Stimulated activated CD4-positive, alpha-beta T cell treated with anti-CD3 and anti-CD28 coated beads, Interleukin-1b, Interleukin-23, amount 100 ng/mL, for 1 hour (primary cell): Measurements from ENCODE around the gene ANO8.
A peak's percentile ranks its signal among the peaks of the same experiment; 100 is the strongest.

ENCODE experiments used
- DNase-seq, 2 donors: peaks; one replicate each; pipeline ENCODE4 v3.0.0-alpha.2; 2020; ENCODE audit warnings: low read depth in 2 of 2

ANO8 gene

DNA sequence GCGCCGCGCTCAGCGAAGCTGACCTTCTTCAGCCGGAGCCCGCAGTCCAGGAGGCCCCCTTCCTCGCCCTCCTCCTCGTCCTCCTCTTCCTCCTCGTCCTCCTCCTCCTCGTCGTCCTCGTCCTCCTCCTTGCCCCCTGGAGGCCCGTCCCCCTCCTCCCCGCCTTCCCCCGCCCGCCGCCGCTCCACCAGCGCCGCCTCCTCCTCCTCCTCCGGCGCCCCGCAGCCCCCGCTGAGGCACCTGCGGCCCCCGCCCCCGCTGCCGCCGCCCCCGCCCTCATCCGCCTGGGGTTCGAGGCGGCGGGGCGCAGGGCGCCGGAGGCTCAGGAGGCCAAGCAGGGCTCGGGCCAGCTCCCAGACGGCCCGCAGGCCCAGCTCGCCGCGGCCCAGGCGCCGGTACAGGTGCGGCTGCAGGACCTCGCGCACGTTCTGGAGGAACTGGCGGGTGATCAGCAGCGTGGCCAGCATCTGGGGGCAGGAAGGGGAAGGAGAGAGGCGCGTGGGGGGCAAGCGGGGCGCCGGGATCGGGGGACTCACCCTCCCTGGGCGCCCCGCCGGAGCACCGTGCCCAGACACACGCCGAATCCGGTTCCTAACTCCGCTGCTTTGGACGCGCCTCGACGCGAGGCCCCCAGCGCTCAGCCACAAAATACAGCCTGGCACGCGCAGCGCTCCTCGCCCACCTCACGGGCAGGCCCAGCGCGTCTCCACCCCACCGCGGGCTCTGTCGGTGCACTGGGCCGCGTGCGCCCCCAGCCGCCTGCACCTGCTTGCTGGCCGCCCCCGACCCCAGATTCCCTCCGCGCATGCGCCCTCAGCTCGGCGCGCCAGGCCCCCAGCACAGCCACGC is 5.9 kb downstream of the ANO8 start:
- DNase-seq, result no peak

DNA sequence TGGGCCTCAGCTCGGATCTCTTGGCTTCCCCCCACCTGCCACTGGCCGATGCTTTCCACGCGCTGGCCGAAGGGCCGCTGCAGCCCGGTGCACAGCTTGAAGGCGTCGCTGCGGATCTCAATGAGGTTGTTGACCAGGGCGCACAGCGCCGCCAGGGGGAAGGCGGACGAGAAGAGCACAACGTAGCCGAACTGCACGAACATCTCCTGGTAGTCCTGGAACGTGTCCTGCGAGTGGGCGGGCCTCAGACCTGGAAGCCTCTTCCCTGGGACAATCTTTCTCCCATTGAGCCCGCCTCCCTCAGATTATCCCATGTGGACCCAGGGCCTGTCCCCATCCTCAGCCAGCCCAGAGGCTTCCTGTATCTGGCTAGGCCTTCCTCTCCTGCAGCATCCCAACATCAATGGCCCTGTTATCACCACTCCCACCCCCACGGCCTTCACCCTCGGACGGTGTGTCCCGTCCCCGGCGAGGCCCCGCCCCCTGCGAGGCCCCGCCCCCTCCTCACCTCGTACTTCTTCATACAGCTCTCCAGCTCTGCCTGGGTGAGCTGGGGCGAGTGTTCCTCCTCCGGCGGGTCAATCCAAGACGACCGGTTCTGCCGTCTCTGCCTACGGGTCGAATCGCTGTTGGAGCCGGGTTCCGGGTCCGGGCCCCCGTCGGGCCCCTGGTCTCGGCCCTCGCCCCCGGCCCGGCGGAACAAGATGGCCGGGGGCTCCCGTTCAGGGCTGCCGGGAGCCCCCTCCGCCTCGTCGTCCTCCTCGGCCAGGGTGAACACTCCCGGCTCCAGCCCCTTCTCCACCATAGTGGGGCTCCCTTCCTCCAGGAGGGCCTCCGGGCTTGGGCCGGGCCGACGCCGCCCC is 6.8 kb downstream of the ANO8 start:
- DNase-seq, result peak in 1 of 2 donors; percentile 42

DNA sequence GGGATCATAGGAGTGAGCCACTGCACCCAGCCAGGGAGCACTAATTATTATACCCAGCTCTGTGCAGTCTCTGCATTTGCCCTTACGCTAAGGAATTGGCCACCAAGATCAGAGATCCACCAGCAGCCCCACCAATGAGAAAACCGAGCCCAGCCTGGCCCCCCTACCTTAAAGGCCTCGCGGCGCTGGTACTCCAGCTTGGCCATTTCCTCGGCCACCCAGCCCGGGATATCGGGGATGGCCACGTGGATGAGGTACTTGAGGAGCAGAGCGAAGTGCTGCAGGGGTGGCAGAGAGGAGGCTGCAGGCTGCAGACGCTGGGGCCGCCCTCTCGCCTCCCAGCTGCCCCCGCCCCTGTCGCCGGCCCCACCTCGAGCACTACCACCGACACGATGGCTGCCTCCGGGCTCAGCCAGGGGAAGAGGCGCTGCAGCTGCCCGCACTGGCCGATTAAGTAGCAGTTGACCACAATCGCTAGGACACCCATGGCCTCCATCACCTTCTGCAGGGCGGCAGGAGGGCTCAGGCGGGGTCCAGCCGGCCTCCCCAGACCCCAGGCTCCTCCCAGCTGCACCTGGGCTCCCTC is 7.5 kb downstream of the ANO8 start:
- no peak for DNase-seq

DNA sequence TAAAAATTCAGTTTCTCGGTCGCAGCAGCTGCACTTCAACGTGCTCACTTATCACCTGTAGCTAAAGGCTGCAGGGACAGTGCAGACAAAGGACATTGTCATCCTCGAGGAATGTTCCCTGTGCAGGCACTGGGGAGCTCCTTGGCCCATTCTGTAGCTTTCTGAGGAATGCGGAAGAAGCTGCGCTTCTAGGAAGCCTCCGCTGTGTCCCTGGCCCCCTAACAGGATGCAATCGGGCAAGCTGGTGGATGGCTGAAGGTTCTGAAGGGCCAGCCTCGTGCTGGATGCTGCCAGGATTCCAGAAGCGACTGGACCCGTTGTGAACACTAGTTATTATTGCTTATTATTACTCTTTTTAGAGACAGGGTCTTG is 8.1 kb downstream of the ANO8 start:
- no peak for DNase-seq

DNA sequence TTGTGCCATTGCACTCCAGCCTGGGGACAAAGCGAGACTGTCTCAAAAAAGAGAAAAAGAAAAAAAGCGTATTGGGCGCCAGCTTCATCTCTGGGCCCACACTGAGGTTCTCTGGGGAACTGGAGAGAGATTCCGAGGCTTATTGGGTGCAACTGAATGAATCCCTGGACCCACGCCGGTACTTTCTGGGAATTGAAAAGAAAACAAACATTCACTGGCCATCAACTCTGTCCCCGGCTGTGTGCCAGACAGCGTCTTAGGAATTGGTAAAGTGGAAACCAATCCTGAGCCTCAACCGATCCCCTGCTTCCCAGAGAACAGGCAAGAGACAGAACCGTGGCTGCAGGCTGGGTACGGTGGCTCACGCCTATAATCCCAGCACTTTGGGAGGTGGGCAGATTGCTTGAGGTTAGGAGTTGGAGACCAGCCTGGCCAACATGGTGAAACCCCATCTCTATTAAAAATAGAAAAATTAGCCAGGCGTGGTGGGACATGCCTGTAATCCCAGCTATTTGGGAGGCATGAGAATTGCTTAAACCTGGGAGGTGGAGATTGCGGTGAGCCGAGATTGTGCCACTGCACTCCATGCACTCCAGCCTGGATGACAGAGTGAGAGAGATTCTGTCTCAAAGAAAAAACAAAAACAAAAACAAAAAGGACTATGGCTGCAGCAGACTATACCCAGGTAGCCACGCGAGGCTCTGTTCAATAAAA is 8.6 kb downstream of the ANO8 start:
- DNase-seq, result no peak

DNA sequence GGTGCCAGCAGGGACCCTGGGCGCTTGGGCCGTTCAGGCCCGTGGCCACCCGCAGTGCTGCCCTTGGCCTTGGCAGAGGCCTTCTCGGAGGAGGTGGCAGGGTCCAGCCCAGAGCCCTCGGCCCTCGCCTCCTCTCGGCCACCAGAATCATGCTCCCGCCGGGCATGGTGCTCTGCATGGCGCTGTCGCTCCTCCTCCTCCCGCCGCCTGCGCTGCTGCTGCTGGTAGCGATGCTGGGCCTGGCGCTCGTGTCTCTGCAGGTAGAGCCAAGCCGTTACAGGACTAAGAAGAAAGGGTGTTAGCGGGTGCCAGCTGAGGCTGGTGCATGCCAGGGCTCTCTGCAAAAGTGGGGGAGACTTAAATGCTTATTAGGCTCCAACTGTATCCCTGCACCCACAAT is 9.5 kb downstream of the ANO8 start:
- no peak for DNase-seq

DNA sequence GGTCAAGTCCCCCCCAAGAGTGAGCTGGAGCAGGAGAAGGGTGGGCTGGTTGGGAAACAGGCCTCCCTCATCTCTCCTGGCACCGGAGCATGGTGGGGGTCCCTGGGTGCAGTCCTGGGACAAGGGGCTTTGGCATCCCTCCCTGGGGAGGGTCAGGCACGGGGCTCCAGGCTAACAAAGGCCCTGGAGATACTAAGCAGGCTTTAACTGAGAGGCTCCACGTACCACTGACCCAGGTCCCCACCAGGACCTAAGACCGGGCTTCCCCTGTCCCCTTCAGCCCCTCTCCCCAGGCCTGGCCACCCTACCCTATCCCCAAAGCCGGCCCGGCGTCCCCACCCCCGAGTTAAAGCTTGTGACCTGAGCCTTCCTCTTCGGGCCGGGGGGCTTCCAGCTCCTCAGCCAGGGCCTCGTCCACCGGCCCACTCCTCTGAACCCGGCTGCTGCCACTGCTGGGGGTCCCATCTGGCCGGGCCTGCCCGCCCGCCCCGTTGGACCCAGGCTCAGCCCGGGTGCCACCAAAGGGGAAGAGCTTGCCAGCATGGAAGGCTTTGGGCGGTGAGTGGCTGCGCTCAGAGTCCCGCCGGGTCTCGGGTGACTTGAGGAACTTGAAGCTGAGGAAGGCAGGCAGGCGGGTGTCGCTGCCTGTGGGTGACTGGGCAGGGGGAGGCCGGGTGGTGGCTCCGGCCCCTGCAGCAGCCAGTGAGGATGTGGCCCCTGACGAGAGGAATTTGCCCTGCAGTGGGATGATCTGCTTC is 10.1 kb downstream of the ANO8 start:
- no peak for DNase-seq

DNA sequence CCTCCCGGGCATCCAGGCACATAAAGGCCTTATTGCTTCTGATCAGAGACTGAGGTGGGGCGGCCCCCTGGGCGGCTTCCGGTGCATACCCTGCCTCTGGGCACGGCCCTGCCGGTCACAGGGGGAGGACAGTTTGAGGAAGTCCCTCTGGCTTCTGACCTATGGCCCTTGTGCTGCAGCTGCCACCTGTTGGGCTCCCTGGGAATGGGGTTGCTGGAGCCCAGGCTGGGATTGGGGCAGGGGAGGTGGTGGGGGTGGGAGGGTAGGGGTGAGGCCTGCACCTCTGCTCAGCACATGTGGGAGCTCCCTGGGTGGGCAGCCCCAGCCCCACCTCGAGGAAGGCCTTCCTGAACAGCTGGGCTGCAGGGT is 10.7 kb downstream of the ANO8 start:
- no peak for DNase-seq

DNA sequence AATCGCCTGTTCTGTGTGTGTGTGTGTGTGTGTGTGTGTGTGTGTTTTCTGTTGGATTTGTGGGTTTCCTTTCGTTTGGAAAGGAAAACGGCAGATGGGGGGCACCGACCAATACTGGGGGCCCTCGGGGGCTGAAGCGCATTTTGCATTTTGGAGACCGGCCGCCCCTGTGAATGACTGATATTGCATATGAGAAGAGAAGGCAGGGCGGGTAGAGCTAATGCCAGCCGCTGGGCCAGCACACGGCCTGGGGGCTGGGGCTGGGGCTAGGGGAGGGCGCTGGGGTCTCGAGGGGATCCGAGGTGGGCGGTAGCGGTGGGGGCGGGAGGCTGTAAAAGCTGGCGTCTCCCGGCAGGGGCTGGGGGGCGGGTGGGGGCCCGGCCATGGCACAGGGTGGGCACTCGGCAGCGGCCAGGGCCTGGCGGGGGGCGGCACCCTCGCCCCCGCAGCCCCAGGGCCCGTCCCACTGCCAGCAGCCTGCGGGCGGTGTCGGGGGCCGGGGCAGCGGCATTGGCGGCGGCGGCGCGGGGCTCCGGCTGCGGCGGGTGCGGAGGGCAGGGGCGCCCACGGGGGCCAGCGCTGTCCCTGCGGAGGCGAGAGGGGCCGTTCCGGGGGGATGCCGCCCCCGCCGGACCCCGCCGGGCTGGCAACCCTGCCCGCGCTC is 11.2 kb downstream of the ANO8 start:
- no peak for DNase-seq

DNA sequence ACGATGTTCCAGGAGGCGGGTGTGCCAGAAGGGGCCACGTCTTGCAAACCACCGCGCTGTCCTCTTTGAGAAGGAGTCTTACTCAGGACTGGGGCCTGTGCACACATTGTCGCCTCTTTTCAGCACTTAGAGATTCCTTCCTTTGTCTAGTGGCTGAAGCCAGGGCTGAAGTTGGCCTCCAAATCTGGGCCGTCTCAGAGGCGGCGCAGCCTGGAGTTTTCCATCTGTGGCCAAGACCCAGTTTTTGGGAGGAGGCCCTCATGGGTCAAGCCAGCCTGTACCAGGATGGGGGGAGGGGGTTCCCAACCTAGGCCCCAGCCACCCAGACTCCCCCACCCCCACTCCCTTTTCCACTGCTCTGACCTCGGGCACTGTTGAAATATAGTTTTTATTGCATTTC is 11.8 kb downstream of the ANO8 start:
- no peak for DNase-seq

DNA sequence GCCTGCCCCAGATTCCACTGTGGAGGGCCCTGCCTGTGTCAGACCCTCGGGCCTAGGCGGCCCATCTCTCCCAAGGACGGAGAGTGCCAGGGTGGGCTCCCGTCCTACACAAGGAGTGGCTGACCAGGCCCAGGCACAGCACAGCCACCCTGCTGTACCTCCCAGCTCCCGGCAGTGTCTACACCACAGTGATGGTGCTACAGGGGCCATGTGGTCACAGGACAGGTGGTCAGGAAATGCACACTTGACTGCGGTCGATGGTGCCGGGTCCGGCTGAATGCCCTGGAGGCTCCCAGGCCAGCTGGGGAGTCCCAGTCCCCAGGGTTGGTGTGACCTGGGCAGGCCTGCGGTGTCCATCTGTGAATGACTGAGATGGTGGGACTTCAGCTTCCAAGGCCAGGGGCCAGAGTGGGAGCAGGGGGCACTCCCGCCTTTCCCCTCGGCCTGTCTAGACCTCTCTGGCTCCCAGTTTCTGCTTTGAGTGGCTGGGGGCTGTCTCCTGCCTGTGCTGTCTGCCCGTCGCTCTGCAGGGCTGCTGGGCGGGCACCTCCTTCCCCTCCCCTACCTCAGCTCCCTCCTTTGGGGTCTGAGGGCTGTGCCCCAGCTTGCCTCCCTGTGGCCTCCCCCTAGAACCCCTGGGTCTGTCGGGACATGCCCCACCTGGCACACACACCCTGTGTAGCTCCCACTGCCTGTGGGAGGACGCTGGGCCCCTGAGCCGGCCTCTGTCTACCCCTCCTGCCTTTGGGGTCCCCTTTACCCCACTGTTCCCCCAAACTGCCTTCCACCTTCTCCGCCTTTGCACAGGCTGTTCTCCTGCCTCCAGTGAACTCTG is 12.8 kb downstream of the ANO8 start:
- no peak for DNase-seq

DNA sequence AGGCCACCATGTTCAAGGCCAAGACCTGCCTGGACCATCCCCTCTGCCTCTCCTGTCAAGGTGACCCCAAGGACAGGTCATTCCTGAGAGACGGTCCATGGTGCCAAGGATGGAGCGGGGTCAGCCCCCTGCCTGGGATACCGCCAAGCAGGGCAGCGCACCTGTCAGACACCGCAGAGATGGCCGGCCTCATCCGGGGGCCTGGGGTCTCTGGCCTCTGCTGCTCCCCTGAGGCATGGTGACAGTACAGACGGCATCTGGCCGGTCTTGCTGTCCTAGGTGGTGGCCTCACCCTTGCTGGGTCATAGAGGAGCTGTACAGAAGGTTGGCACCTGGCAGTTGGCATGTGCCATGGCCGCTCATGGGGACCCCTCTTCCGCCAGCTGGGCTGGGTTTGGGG is 14.2 kb downstream of the ANO8 start:
- no peak for DNase-seq

DNA sequence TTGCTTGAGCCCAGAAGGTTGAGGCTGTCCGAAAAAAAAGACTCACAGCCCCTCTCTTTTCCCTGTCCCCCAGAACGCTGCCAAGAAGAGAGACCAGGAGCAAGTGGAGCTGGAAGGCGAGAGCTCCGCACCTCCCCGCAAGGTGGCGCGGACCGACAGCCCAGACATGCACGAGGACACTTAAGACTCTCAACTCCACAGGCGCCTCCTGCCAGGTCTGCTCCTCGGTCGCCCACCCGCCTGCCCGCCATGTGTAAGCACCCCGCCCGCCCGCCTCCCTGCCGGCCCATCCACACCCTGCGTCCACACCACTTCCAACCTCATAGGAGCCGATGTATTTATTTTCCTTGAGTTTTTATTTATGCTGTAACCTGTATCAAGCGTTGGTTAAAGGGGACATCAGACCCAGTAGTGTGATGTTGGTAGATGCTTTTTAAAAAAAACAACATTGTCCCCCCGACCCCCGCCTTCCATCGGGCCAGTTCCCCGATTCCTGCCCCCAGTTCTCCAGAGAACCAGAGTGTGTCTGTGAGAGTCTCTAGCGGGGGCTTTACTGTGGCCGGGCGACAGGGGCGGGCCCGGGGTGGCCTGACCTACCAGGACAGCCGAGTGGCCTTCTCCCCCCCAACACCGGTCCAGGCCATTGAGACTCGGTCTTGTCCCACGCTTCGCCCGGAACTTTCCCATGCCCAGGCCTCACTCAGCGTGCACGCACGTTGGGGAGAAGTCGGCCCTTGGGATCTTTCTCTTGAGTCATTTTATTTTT is 15.0 kb downstream of the ANO8 start:
- DNase-seq, result no peak

DNA sequence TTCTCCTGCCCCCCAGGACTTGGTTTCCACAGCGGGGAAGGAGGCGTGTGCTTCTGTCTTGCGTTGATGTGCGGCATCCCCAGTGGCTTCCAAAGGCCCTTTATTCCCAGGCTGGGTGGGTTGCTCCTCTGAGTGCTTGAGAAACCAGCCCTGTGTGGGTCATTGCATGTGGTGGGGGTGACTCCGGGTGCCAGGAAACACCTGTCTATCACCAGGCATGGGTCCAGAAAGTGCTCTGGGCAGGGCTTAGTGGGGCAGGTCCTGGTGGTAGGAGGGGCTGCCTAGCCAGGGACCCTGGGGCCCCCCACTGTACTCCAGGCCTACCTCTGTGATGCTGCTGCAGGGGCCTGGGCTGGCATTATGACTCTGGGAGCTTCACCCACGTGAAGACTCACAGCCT is 15.7 kb downstream of the ANO8 start:
- no peak for DNase-seq

DNA sequence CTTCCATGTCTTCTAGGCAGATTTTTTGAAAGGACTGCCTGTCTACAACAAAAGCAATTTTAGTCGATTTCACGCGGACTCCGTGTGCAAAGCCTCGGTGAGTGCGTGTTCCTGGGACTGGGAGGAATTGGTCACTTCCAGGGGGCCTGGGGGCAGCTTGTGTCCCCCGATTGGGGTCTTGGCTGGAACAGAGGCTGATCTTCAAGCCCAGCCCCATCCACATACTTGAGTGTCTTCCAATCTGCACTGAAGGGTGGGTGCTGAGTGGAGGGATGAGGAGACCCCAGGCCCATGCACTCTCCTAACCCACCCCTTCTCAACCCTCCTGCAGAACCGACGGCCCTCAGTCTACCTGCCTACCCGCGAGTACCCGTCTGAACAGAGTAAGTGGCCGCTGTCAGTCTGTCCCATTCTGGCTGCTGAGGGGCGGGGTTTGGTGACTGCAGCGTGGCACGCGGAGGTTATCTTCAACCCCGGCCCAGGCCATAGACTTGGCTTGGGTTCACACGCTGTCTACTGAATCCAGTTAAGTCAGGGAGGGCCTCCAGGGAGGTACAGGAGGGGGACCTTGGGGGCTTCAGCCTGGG is 20.6 kb downstream of the ANO8 start:
- no peak for DNase-seq

DNA sequence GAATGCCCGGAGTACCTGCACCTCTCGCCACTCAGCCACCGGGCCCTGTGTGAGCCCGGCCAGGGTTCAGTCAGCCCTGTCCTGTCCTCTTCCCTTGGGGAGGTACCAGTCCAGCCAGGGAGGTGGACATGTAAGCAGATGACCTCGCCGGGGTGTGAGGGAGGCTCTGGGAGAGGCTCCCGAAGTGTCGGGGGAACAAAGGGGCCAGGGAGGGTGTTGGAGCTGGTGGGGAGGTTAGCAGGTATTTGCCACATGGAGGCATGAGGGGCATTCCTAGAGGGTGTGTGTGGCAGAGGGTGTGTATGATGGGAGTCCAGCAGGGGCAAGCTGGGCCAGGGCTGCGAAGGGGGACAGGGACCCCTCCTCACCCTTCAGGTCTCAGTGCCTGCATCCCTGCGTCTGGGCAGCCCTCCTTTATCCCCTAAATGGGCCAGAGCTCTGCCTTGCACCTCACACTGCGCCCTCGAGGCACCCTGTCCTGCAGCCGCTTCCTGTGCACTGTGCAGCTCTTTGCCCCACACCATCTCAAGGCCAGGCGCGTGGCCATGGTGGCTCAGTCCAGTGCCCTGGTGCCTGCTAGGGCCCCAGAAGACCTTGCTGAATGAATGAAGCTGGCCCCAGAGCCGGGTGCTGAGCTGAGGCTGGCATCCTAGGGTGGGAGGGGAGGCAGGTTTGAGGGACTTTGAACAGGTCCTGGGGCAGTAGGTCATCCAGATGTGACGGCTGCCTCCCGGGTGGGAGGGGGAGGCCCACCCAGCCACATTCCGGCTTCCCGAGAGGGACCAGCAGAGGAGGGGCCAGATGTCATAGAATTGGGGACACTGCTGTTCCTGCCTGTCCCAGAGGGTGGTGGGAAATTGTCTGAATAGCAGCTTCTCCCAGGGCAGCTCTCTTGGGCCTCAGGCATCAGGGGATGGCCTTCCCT is 22.2 kb downstream of the ANO8 start:
- DNase-seq, result no peak

DNA sequence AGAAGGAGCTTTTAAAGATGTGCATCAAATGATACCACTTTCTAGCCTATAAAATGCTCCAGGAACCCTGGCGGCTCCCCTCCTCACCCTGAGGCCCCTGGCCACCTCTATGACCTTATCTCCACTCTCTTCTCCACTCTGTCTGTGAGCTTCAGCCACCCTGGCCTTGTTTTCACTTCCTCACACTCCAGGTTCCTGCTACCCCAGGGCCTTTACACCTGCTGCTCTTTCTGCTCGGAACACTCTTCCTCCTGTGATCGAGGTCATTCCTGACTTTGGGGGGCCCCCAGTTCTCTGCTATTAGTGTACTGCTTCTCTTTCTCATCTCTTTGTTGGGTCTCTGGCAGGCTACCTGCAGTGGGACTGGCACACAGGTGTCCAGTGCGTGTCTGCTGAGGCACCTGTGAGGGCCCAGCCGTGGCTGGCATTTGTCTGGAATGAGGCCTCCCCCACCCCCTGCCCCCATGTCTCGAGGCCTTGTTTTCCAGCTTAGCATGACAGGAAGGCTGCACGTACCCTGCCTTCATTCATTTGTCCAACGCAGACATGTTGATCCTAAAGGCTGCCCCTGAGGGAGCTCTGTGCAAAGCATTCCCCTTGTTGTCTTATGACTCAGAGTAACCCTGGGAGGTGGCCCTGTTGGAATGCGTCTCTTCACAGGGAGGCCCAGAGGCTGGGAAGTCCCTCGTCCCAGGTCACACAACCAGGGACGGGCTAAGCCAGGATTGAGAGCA is 23.0 kb downstream of the ANO8 start:
- DNase-seq, result no peak
